ENCODE measurements around the gene RGS10. TPM values are rescaled to one million over a fixed set of nuclear protein-coding genes. Genes with fewer than 3 reads are reported as not detected.

The RGS10 gene
- total and polyA plus RNA-seq, 2 of the 8 experiments (the other 6 are each of a cell fraction or from before 2014, with no cell fraction given) = 5.5 to 13.1 TPM

GRCh38 chr10:119495545-119495944 is 47.0 kb downstream of the RGS10 start:
- CTCF ChIA-PET (ENCODE audit: partially characterized antibody) = interaction anchor here (1.0 to 3.7 kb wide), 2 partner anchors 28 to 297 kb away, joined by 3 to 16 read pairs; no protein-coding TSS in a partner anchor
- no peak for TF ChIP-seq SIRT6 (IDR thresholded peaks at IDR 0.05; ENCODE audit: low read length)
- no peak for TF ChIP-seq RFX5 (IDR thresholded peaks at IDR 0.05; ENCODE audit: borderline replicate concordance, low read depth, low read length)
- TF ChIP-seq CHD1 (IDR thresholded peaks at IDR 0.05; ENCODE audit: low read depth, low read length) = no peak
- TF ChIP-seq JUN (IDR thresholded peaks at IDR 0.05; ENCODE audit: low read depth, low read length) = no peak
- no peak for TF ChIP-seq FOSL1 (IDR thresholded peaks at IDR 0.05; ENCODE audit: insufficient read depth, low read depth, low read length)
- no peak for TF ChIP-seq CTBP2 (IDR thresholded peaks at IDR 0.05; ENCODE audit: borderline replicate concordance, insufficient read depth, insufficient read length, low read length)
- TF ChIP-seq SP1 (IDR thresholded peaks at IDR 0.05; ENCODE audit: low read depth, low read length) = no peak
- TF ChIP-seq POLR2A (IDR thresholded peaks at IDR 0.05; ENCODE audit: control extremely low read depth in 1 of 2, low read depth in 2 of 2, low read length in 2 of 2) = no peak
- no peak for TF ChIP-seq KDM4A (IDR thresholded peaks at IDR 0.05; ENCODE audit: low read depth, low read length, severe bottlenecking)
- TF ChIP-seq BRCA1 (IDR thresholded peaks at IDR 0.05; ENCODE audit: low read depth, low read length) = no peak
- TF ChIP-seq SIN3A (conservative IDR thresholded peaks at IDR 0.05 in 1 of 2, IDR thresholded peaks at IDR 0.05 in 1 of 2; ENCODE audit: low read depth in 1 of 2, low read length in 2 of 2) = no peak
- TF ChIP-seq BACH1 (IDR thresholded peaks at IDR 0.05; ENCODE audit: low read length) = no peak
- no peak for TF ChIP-seq TEAD4 (IDR thresholded peaks at IDR 0.05; ENCODE audit: low read depth, low read length)
- no peak for TF ChIP-seq MAX (IDR thresholded peaks at IDR 0.05)
- no peak for TF ChIP-seq KDM5A (IDR thresholded peaks at IDR 0.05; ENCODE audit: low read length)
- no peak for TF ChIP-seq TAF7 (optimal IDR thresholded peaks at IDR 0.05; ENCODE audit: borderline replicate concordance, low read depth, low read length)

More at GRCh38 chr10:119495545-119495944, 47.0 kb downstream of the RGS10 start:
- Histone ChIP-seq H3K23me2 (ENCODE audit: low read depth, low read length) (no peaks in the 10 kb centered on the region), H4K5ac (ENCODE audit: insufficient read length, low read depth, low read length) (no peak overlapping the region), H3K4me3 (ENCODE audit: extremely low read depth in 1 of 4, insufficient read depth in 2 of 4, low read depth in 3 of 4, low read length in 4 of 4) (no peak overlapping the region), H3K14ac (ENCODE audit: insufficient read length) (no peak overlapping the region), H3K27me3 (replicated peaks in 1 of 4; ENCODE audit: control insufficient read depth in 3 of 4, extremely low read depth in 1 of 4, insufficient read depth in 3 of 4, low read length in 3 of 4) (no peaks in the 10 kb centered on the region; a peak in 2 of 7 replicates), H2BK5ac (ENCODE audit: low read depth, low read length) (no peak overlapping the region), H3K4ac (replicated peaks; ENCODE audit: insufficient read length, low read depth, low read length) (no peak overlapping the region), H3K56ac (replicated peaks; ENCODE audit: insufficient read length, low read depth, low read length) (no peak overlapping the region), H3K9me3 (ENCODE audit: insufficient read depth in 2 of 2, low read depth in 1 of 2, low read length in 1 of 2) (no peaks in the 10 kb centered on the region), H2AFZ (ENCODE audit: low read length) (no peak overlapping the region), H2BK20ac (ENCODE audit: low read length) (no peak overlapping the region), H2BK12ac (ENCODE audit: low read depth, low read length) (no peak overlapping the region), H3K27ac (ENCODE audit: low read depth, low read length) (no peak overlapping the region), H3K9ac (replicated peaks in 1 of 4; ENCODE audit: extremely low read depth in 1 of 4, low read depth in 3 of 4, low read length in 3 of 4) (no peak overlapping the region), H3K18ac (ENCODE audit: extremely low read depth, low read length) (no peak overlapping the region), H3K4me1 (replicated peaks in 1 of 4; ENCODE audit: control insufficient read depth in 3 of 4, insufficient read depth in 4 of 4, low read length in 3 of 4) (peaks cover 0 to 4% (median 0%) of the 10 kb centered on the region in 4 experiments; a peak in 3 of 7 replicates), H2BK15ac (ENCODE audit: low read length) (no peak overlapping the region), H3K36me3 (ENCODE audit: control insufficient read depth in 2 of 4, insufficient read depth in 4 of 4, low read length in 3 of 4) (no peaks in the 10 kb centered on the region), H3K4me2 (ENCODE audit: insufficient read depth in 1 of 2, low read depth in 2 of 2, low read length in 2 of 2) (no peak overlapping the region), H4K8ac (ENCODE audit: extremely low read depth, insufficient read depth, low read length) (no peak overlapping the region), H2AK5ac (ENCODE audit: low read depth, low read length) (no peak overlapping the region), H4K20me1 (replicated peaks in 1 of 2; ENCODE audit: control insufficient read depth in 1 of 2, insufficient read depth in 2 of 2, low read length in 2 of 2) (peaks cover 0 to 1% of the 10 kb centered on the region in 2 experiments), H3K79me1 (ENCODE audit: low read depth, low read length) (no peaks in the 10 kb centered on the region; the same call in 1 of the 2 replicates), H4K91ac (replicated peaks; ENCODE audit: insufficient read length, low read length) (no peak overlapping the region), H3K79me2 (ENCODE audit: control insufficient read depth in 1 of 2, insufficient read depth in 2 of 2, low read length in 2 of 2) (no peaks in the 10 kb centered on the region), H2BK120ac (replicated peaks; ENCODE audit: low read depth, low read length) (no peak overlapping the region), H3K23ac (ENCODE audit: insufficient read length) (no peak overlapping the region)
- FAIRE-seq (no peak), DNase-seq (ENCODE audit: low read depth in 1 of 2, low spot score in 2 of 2) (no peak)
- WGBS, 2 experiments (ENCODE audit: extremely low coverage in 1 of 2, insufficient coverage in 1 of 2, insufficient read length in 1 of 2, insufficient replicate concordance in 2 of 2, low coverage in 1 of 2, low lambda C conversion rate in 2 of 2, missing lambda C conversion rate in 1 of 2) = 86% methylated on average over 3 of the region's 3 CpGs; no CpG with 5 or more reads in 1 of the 2 experiments
- POLR2A ChIA-PET (ENCODE audit: partially characterized antibody) = no interaction called here

All from H1 (cell line).